HG03571 (cell line): Measurements from ENCODE around the gene TSSC4.
"Not testable (repeated sequence)": the region's sequence is repeated elsewhere in the genome, so short reads cannot be mapped to it uniquely, and the experiment has no call there.

Experiments
- ATAC-seq: cut with Tn5 transposase; IDR thresholded peaks from one replicate; pipeline ENCODE4 v1.9.1; 2021; ENCODE audit not compliant: unreplicated experiment

Gene TSSC4

GRCh38 chr11:2400069-2400761, at the start of gene TSSC4:
Gene TSSC4 (plus strand): TSS chr11:2400750. CDS start chr11:2402634, 1,884 bp downstream.
- ATAC-seq = peak; percentile 74

DNA sequence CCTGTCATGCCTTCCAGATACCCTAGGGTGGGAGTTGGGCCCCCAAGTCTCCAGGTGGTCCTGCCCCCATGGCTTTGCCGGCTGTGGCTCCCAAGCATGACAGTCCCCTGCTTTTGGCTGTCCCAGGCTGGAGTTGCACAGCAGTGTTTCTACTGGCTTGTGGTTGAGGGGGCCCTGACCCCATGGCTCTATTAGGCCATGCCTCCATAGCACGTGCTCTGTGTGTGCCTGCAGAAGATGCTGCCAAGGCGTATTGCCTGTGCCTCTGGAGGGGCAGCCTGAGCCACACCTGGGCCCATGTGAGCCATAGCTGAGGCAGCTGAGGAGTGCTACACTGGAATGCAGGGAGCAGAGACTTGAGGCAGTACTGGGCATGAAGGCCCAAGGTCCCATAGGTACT, 48.8 kb upstream of the TSSC4 start:
- ATAC-seq = no peak

DNA sequence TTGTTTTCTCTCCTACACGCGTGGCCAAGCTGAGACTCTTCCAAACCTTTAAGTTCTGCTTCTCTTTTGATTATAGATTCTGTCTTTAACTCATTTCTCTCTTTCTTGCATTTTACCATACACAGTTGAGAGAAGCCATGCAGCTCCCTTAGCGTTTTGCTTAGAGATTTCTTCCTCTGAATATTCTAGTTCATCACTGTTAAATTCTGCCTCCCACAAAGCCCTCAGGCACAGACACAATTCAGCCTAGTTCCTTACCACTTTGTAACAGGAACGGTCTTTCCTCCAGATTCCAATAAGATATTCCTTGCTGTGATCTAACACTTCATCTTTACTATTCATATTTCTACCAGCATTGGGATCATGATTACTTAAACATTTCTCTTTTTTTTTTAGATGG, 48.1 kb upstream of the TSSC4 start:
- no peak for ATAC-seq

GRCh38 chr11:2355000-2355644, 45.4 kb upstream of the TSSC4 start:
- ATAC-seq = no peak

- no peak for ATAC-seq
Observed at GRCh38 chr11:2357246-2357645, 43.3 kb upstream of the TSSC4 start.

GRCh38 chr11:2357651-2358050, 42.9 kb upstream of the TSSC4 start:
- ATAC-seq = not testable (repeated sequence)

DNA sequence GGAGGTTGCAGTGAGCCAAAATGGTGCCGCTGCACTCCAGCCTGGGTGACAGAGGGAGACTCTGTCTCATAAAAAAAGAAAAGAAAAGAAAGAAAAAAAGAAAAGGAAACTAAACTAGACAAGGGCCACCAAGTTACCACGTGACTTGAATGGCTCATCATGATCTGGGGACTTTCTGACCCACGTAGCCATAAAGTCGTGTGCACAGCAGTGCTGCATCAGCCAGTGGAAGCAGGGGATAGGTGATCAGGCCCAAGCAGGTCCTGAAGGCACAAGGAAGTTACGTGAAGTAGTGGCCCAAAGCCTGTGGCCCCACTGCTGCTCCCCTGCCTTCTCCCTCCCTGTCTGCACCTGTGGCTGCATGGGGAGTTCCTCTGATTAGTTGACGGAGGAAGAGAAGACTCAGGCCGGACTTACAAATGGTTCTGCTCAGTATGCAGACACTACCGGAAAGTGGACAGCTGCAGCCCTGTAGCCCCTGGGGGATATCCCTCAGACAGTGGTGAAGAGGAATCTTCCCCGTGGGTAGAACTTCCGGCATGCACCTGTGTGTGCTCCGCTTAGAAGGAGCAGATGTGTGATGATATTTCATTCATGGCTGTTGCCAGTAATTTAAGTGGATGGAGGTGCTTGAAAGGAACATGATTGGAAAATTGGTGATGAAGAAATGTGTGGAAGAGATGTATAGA, 41.7 kb upstream of the TSSC4 start:
- no peak for ATAC-seq

DNA sequence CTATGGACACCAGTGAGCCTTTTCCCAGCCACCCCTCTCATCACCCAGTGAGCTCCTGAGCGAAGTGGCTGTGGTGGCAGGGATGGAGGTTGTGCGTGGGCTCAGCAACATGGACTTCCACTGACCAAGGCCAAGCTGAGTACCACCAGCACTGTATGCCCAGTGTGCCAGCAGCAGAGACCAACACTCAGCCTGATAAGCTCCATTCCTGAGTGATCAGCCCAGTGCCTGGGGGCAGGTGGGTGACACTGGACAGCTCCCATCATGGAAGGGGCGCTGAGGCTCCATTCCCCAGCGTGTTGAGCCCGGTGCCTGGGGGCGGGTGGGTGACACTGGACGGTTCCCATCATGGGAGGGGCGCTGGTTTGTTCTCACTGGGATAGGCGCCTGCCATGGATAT, 41.0 kb upstream of the TSSC4 start:
- ATAC-seq = no peak

- no peak for ATAC-seq
Observed at GRCh38 chr11:2360081-2360642, 40.4 kb upstream of the TSSC4 start.

- no peak for ATAC-seq
Observed at GRCh38 chr11:2361565-2361964, 39.0 kb upstream of the TSSC4 start.

- no peak for ATAC-seq
Observed at GRCh38 chr11:2362414-2362813, 38.1 kb upstream of the TSSC4 start.

- ATAC-seq = no peak
Observed at GRCh38 chr11:2363130-2363529, 37.4 kb upstream of the TSSC4 start.

- no peak for ATAC-seq
Observed at GRCh38 chr11:2363577-2364370, 36.8 kb upstream of the TSSC4 start.

DNA sequence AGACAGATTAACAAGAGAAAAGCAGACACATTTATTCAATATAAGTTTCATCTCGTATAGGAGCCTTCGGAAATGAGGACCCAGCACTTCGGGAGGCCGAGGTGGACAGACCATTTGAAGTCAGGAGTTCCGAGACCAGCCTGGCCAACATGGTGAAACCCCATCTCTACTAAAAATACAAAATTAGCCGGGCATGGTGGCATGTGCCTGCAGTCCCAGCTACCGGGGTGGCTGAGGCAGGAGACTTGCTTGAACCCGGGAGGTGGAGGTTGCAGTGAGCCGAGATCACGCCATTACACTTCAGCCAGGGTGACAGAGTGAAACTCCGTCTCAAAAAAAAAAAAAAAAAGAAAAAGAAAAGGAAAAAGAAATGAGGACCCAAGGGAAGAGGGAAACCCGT, 36.2 kb upstream of the TSSC4 start:
- ATAC-seq = not testable (repeated sequence)

DNA sequence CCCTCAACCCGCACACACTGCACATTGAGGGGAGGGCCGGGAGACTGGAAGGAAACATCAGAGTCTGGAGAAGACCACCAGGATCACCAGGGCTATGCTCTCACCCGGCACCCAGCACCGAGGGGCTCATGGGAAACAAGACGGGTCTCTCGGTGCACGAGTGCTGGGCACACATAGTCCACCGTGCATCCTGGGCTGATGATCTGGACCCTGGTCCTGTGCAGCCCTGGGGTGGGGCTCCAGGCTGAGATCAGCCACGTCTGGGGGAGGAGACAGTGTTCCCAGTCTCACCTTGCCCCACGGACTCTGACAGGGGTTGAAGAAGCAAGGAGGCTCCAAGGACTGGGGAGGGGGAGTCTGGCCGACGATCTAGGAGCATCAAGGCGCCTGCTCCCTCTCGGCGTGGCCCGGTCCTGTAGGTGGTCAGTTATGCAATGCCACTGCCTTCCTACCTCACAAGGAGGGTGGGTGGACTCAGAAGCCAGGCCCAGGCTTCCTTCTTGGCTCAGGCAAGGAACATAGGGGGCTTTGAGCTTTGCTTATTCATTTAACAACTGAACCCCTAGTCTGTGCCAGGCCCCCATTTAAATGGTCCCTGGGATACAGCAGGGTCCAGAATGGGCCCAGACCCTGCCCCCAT, 34.9 kb upstream of the TSSC4 start:
- no peak for ATAC-seq

DNA sequence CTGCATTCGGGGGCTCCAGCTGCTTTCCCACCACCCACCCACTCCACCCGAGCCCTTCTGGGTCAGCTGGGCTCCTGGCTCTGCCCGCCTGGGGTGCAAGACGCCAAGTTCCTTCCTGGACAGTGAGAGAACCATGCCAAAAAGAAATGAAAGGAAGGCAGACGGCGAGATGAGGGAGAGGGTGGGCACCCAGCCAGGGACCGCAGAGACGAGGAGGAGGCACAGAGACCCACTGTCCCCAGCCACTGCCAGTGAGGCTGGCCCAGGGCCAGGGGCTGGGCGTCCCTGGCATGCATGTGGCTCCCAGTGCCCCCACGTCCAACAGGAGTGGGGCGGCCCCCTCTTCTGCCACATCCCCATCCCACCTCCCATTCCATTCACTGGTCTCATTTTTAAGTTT, 34.3 kb upstream of the TSSC4 start:
- ATAC-seq = no peak

GRCh38 chr11:2366733-2367132, 33.8 kb upstream of the TSSC4 start:
- ATAC-seq = no peak

- ATAC-seq = no peak
Observed at GRCh38 chr11:2367266-2368160, 33.0 kb upstream of the TSSC4 start.

DNA sequence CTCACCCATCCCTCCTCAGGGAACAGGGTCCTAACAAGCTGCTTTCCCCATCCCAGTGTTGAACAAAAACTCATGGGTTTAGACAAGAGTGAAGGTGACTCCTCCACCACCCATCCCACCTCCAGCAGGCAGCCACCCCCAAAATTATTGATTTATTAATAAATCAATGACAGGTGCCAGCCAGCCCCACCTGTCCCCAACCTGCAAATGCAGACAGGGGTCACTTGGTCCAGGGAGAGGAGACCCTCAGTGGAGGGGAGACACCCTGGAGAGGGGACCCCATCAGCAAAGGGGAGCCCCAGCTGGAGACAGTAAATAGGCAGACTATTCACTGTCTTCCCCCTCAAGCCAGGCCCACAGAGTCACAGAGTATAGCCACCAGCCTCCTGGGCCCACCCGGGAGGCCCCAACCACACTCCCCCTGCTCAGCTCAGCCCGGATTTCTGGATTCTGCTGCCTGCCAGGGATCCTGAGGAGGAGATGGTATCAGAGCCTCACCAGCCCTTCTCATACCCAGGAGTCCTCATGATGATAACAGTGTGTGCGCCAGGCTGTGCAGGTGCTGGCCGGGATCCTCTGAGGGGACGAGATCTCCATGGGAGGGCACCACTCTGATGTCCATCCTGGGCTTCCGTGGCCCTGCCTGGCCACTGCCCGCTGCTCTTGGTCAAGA, 32.2 kb upstream of the TSSC4 start:
- no peak for ATAC-seq
